Pancreas (tissue), 8 donors: ENCODE results near the gene HIBCH. TPM values are rescaled to one million over a fixed set of nuclear protein-coding genes. Genes with fewer than 3 reads are reported as not detected.

ENCODE experiments used
- polyA plus RNA-seq, 2 donors: library from polyadenylated mRNA; stranded (reverse); fragments of 200-250 nt; gene quantifications; one replicate each; pipeline ENCODE4 v1.2.3, GENCODE V29; 2013
- total RNA-seq, 6 donors: library from RNA; stranded (reverse); fragmentation: NEBNext Ultra II Directional in 4 of 6; extraction: Animal tissue kit (Norgen Biotek cat#: 25700) in 4 of 6; gene quantifications; one replicate each; pipeline versions ENCODE4 v1.2.1 to v1.2.4, GENCODE V29; 2021 to 2023
- donor health status: healthy with polysubstance abuse.
- donor health status: DM: no; HTN: no; CAD: no; lungs with moderate emphysema.
- donor health status: DM: no; HTN: no; CAD: no.
- donor health status: Bipolar disorder and iron deficiency.
- donor health status: DM: yes; HTN: yes; CAD: no.
- donor health status: DM: no; HTN: no; CAD: no.
- donor health status: DM: no; HTN: no; CAD: no.
- donor health status: DM: yes; HTN: yes; CAD: no.

Gene HIBCH
- total and polyA plus RNA-seq, 8 donors = 7.6 to 29.3 (median 21.1) TPM

Other genes with a start within 250 kb of the HIBCH start
- 10 to 100 TPM; 11.5 to 19.8 (median 14.6) TPM for gene INPP1, start 23.8 kb upstream of the HIBCH start, total RNA-seq
- gene INPP1, start 23.8 kb upstream of the HIBCH start, polyA plus RNA-seq = 10 to 100 TPM; 17.8 to 31.0 TPM
- 10 to 100 TPM; 14.3 to 22.9 (median 17.1) TPM for gene MFSD6, start 88.5 kb upstream of the HIBCH start, total RNA-seq
- 10 to 100 TPM in 1 of 2 donors, 1 to 10 TPM in 1; 5.3 to 10.9 TPM for gene MFSD6, start 88.5 kb upstream of the HIBCH start, polyA plus RNA-seq
- gene NEMP2, start 214.9 kb upstream of the HIBCH start, total RNA-seq = 1 to 10 TPM in 5 of 6 donors, under 1 TPM in 1; 0.51 to 3.1 (median 1.9) TPM
- under 1 TPM; 0.42 to 0.80 TPM for gene NEMP2, start 214.9 kb upstream of the HIBCH start, polyA plus RNA-seq